Erythroblast (primary cell): Measurements from ENCODE around the gene CFAP90.

Experiments used
- DNase-seq, 2 experiments: peaks; one replicate each; lab custom pipeline; 2025; lab: John Stamatoyannopoulos, UW
- GATA1 ChIP-seq: IDR thresholded peaks from 2 replicates; pipeline ENCODE4 v1.6.1; 2011; ENCODE audit warnings: low read depth, mild to moderate bottlenecking, control low read depth, low read length, moderate library complexity
- POLR2A ChIP-seq: IDR thresholded peaks from 2 replicates; pipeline ENCODE4 v1.6.1; 2011; ENCODE audit warnings: mild to moderate bottlenecking, low read length

CFAP90 gene

GRCh38 chr5:7875151-7875550, 24.2 kb upstream of the CFAP90 start:
- no peak for DNase-seq
- TF ChIP-seq GATA1 (no peak), POLR2A (no peak)

DNA sequence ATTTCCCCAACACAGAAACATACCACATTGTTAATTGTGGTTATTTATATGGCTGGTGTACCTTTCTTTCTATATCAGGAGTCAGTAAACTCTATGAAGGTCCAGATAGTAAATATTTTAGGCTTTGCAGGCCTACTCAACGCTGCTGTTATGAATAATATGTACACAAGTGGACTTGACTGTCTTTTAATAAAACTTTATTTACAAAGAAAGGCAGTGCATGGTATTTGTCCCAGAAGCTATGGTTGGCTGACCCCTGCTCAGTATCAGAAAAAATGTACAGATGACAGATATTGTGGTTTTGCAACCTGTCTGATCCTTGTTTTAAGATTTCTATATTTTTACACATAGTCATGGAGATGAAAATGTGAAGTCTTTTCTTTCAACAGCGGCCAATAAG, 23.7 kb upstream of the CFAP90 start:
- no peak for DNase-seq
- no peak for TF ChIP-seq POLR2A
- TF ChIP-seq GATA1: no peak

- DNase-seq: no peak
- TF ChIP-seq GATA1: no peak
- TF ChIP-seq POLR2A: no peak
Observed at GRCh38 chr5:7873216-7873615, 22.3 kb upstream of the CFAP90 start.

DNA sequence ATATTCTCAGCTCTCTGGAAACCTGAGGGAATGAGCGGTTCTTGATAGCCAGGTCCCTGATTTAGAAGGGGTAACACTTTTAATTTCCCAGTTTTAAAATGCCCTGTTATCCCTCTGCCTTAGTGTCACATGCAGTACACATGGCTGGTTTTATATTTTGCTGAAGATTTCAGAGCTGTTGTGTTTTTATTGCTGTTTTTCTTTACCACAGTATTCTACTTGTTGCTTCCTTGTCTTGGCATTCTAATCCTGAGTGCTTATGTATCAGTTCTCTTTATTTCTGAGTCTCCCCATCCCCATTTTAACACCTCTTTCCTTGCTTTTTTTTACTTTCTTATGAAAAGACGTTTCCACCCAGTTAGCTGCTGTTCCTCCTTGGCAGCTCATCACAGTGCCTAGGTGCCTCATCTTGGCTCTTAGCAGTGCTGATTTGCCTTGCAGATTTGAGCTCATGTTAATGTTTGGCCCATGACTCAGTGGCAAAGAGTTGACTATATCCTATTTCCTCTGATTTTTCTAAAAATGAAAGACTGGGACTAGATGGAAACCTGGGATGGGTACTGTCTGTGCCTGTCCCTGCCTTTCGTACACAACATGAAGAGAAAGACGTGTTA, 21.7 kb upstream of the CFAP90 start:
- no peak for TF ChIP-seq POLR2A
- no peak for TF ChIP-seq GATA1
- DNase-seq: no peak

- DNase-seq: no peak
- TF ChIP-seq POLR2A: no peak
- TF ChIP-seq GATA1: no peak
Observed at GRCh38 chr5:7871653-7872052, 20.7 kb upstream of the CFAP90 start.

DNA sequence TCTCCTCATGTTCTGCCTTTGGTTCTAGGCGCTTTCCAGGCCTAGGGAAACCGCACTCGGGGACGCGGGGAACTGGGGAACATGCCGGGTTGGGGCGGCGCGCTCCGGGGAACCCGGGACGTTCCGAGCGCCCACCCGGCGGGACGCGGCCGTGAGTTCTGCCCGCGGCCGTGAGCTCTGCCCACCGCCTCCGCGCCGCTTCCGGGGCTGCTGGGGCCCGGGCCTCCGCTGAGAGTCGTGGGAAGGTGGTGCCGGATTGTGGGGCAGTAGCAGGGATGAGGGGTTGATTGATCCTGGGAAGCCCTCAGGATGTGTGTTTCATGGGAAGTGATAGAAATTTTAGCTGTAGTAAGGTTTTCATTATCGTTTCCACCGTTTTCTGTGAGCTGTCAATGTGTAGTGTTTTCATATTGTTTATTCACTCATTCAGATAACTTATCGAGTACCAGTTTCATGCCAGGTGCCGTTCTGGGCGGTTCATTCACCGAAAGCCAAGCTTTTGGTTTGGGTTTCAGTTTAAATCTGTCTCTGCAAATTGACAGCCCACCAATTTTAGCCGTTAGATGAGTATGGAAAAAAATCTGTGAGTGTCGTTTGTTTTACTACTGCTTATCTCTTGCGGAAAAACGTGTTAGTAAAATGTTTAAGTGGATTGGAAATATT, 18.7 kb upstream of the CFAP90 start:
- TF ChIP-seq POLR2A (no peak), GATA1 (no peak)
- DNase-seq: peak; percentile 47 to 61

DNA sequence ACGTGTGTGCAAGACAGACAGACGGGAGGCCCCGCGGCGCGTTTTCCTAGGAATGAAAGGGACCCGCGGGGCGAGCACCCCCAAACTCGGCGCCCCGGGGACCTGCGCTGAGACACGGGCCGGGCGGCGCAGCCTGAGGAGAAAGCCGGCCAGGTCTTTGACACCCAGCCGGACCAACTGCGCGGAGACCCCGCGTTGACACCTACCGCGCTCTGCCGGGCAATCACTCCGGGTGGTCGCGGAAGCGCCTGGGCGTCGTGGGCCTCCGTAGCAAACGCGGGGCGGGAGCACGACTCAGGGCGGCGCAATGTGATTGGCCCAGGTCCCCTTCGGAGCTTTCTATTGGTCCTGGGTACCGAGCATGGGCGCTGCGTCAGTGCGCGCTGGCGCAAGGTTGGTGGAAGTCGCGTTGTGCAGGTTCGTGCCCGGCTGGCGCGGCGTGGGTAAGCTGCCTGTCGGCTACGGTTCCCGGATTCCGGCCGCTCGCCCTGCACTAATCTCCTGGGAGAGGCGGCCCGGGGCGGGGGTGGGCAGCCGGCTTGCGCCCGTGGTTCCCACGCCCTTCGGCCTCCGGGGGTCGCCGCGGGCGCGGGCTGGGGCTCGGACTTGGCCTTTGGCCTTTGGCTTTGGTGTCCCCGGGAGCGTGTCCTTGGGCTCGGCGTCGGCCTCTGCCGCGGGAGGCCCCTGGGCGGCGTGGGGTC, 18.0 kb upstream of the CFAP90 start, which contains the start of the genes FASTKD3 and MTRR:
TSS of gene FASTKD3 (minus strand) at position 259 of the 701 bp plus-strand sequence. CDS start 948 bp downstream, outside the sequence.
TSS of gene MTRR (plus strand) at position 376 of the 701 bp plus-strand sequence. CDS start 1,647 bp downstream, outside the sequence.
- peak; percentile 93 to 95 for DNase-seq
- TF ChIP-seq GATA1 (no peak), POLR2A (peak; percentile 80)

DNA sequence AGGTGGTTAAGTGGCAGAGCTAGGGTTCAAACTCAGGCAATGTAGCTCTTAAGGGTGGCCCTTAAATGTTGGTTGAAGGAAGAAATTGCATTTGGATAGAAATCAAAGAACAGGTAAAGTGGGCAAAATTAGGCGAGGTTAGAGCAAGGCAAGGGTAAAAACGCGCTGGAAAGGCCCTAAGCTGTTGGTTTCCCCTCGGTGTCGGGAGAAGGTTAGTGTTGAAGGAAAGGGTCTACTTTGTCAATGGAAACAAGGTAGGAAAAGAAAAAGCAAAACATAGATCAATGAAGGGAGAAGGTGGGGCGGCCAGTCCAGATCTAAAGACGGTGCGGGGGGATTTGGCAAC, 17.5 kb upstream of the CFAP90 start:
- TF ChIP-seq GATA1 (no peak), POLR2A (no peak)
- peak in 1 of 2 experiments; percentile 49 for DNase-seq

GRCh38 chr5:7867260-7867659, 16.3 kb upstream of the CFAP90 start:
- DNase-seq: peak; percentile 10 to 28
- TF ChIP-seq GATA1 (no peak), POLR2A (no peak)

DNA sequence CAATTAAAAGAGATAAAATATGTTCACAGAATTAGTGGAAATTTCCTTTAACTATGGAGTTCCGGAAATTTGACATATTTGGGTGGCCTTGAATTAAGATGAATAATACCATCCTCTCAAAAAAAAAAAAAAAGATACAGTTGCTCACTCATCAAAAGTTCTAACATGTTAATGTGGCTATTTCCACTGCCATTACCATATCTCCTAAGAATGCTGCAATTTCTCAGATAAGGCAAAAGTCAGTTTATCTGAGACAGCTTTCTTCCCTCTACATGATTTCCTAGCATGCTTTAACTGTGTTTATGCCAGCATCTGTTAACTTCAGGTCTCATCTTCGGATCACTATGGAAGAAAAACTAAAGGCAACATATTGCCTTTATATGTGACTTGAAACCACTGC, 15.3 kb upstream of the CFAP90 start:
- TF ChIP-seq POLR2A (no peak), GATA1 (no peak)
- peak; percentile 25 to 70 for DNase-seq

GRCh38 chr5:7857926-7858632, 7.1 kb upstream of the CFAP90 start:
- DNase-seq: peak in 1 of 2 experiments; percentile 1
- no peak for TF ChIP-seq GATA1
- no peak for TF ChIP-seq POLR2A

DNA sequence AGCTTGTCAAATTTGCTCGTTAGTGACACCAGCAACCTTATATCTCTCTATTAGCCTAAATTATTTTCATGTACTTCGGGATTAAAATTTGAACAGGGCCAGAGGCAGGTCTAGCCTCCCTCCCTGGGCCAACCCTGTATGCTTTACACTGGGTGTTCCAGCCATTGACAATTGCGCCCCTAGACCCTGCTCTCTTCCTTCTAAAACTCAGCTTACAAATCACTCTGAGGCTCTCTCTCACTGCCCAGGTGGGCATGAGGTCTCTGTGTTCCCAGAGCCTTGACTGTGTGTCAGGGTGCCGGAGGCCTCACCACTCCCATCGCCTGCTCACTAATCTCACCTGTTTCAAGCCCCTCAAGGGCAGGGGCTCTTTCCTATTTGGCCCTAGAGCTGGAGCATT, 6.4 kb upstream of the CFAP90 start:
- DNase-seq: no peak
- TF ChIP-seq GATA1 (no peak), POLR2A (no peak)

DNA sequence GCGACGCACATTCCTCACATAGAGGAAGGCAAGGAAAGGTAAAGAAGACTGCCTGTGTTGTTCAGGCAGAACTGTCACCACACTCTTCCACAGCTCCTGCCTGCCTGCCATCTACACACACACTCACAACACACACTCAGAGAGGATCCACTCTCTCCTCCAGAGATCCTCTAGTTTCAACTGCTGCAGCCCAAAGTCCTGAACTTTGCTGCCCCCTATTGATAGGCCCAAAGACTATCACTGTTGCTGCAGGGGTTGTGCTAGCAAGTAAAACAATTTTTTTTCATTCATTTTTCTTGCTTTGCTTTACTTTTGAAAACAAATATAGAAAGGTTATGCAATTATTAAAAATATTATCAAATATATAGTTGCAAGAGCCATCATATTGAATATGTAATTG, 5.9 kb upstream of the CFAP90 start:
- peak; percentile 50 to 56 for DNase-seq
- no peak for TF ChIP-seq GATA1
- TF ChIP-seq POLR2A: no peak

GRCh38 chr5:7855611-7856010, 4.7 kb upstream of the CFAP90 start:
- DNase-seq: no peak
- TF ChIP-seq POLR2A: no peak
- no peak for TF ChIP-seq GATA1
